A549 (cell line): Measurements from ENCODE around the gene ERLIN1. TPM values are rescaled to one million over a fixed set of nuclear protein-coding genes. Genes with fewer than 3 reads are reported as not detected.
A peak's percentile ranks its signal among the peaks of the same experiment; 100 is the strongest.

ENCODE experiments used
- ATAC-seq, 2 experiments: fragments of 200-7000 bp in 1 of 2; fragments of >200 bp in 1 of 2; cut with Nextera tagmentation in 1 of 2; cut with Tn5 transposase in 1 of 2; 3 replicates each; pipeline versions ENCODE4 v1.8.0 to v1.9.1; 2018 to 2020; ENCODE audit warnings: mild to moderate bottlenecking in 1 of 2, moderate library complexity in 1 of 2
- CTCF ChIA-PET: fragments of 300-600 bp; sonication (Branson Sonifier 250); formaldehyde crosslinking; extraction: SDS; loops from one replicate; lab custom pipeline; 2021; ENCODE audit warnings: antibody characterized with exemption, inconsistent platforms; lab: Yijun Ruan, JAX
- POLR2A ChIA-PET: fragments of 350-600 bp; formaldehyde crosslinking; extraction: SDS; loops from one replicate; lab custom pipeline; 2021; ENCODE audit warnings: antibody characterized with exemption, inconsistent platforms; lab: Yijun Ruan, JAX
- DNase-seq, 2 experiments: peaks; one replicate each; pipeline versions ENCODE4 v3.0.0 to v3.0.0-alpha.2; 2011 to 2016; ENCODE audit warnings: low read depth in 1 of 2, low spot score in 1 of 2
- FAIRE-seq: peaks from 2 replicates; lab custom pipeline; 2011; peaks lifted over from hg19 to GRCh38; lab: Jason Lieb, UNC
- H3K27ac ChIP-seq, 2 experiments: fragments of >200 bp; sonication (Bioruptor Twin); formaldehyde crosslinking; 3 replicates each; pipeline ENCODE4 v1.5.1; 2016 to 2017
- H3K4me1 ChIP-seq: fragments of >200 bp; sonication (Bioruptor Twin); formaldehyde crosslinking; 3 replicates; pipeline ENCODE4 v1.6.1; 2016
- H3K4me2 ChIP-seq: fragments of >200 bp; sonication (Bioruptor Twin); formaldehyde crosslinking; 3 replicates; pipeline ENCODE4 v1.6.1; 2016
- H3K4me3 ChIP-seq: fragments of >200 bp; sonication (Bioruptor Twin); formaldehyde crosslinking; 3 replicates; pipeline ENCODE4 v1.5.1; 2016
- H3K9me3 ChIP-seq: fragments of >200 bp; sonication (Bioruptor Twin); formaldehyde crosslinking; 3 replicates; pipeline ENCODE4 v1.6.1; 2016
- CTCF ChIP-seq: fragments of >200 bp; sonication (Bioruptor Twin); formaldehyde crosslinking; IDR thresholded peaks from 3 replicates; pipeline ENCODE4 v1.5.1; 2016
- E2F6 ChIP-seq: IDR thresholded peaks from 2 replicates; pipeline ENCODE4 v1.6.1; 2012; ENCODE audit warnings: low read depth, borderline replicate concordance
- EHMT2 ChIP-seq: fragments of 200-600 bp; sonication (generic); IDR thresholded peaks from 2 replicates; pipeline ENCODE4 v1.6.1; 2016; ENCODE audit warnings: antibody characterized with exemption, low read depth, mild to moderate bottlenecking, moderate library complexity
- ELK1 ChIP-seq: fragments of 150-350 bp; IDR thresholded peaks from 2 replicates; pipeline ENCODE4 v1.6.1; 2014; ENCODE audit warnings: low read depth, mild to moderate bottlenecking, low read length
- FOSB ChIP-seq: fragments of 250-450 bp; sonication (Bioruptor Pico); IDR thresholded peaks from 2 replicates; pipeline ENCODE4 v1.5.0; 2020; ENCODE audit warnings: mild to moderate bottlenecking, moderate library complexity
- HOXA7 ChIP-seq: fragments of 250-450 bp; sonication (Bioruptor Pico); IDR thresholded peaks from 2 replicates; pipeline ENCODE4 v1.5.0; 2020; ENCODE audit warnings: mild to moderate bottlenecking, moderate library complexity
- JUN ChIP-seq, 2 experiments: fragments of >200 bp; sonication (Bioruptor Twin); formaldehyde crosslinking; IDR thresholded peaks; 2 replicates in 1 of 2; 3 replicates in 1 of 2; pipeline ENCODE4 v1.6.1; 2016 to 2017
- MAZ ChIP-seq: fragments of 150-350 bp; IDR thresholded peaks from 2 replicates; pipeline ENCODE4 v1.6.1; 2014; ENCODE audit warnings: antibody characterized with exemption, low read depth, low read length, borderline replicate concordance
- PHF8 ChIP-seq: fragments of 200-600 bp; sonication (generic); IDR thresholded peaks from 2 replicates; pipeline ENCODE4 v1.6.1; 2016; ENCODE audit warnings: low read depth, mild to moderate bottlenecking, antibody characterized with exemption, moderate library complexity, borderline replicate concordance
- REST ChIP-seq: fragments of 200-600 bp; sonication (generic); IDR thresholded peaks from 2 replicates; pipeline ENCODE4 v1.6.1; 2016; ENCODE audit warnings: antibody characterized with exemption, mild to moderate bottlenecking, moderate library complexity
- RFX5 ChIP-seq: fragments of 450-650 bp; IDR thresholded peaks from 2 replicates; pipeline ENCODE4 v1.7.1; 2014; ENCODE audit warnings: antibody characterized with exemption, mild to moderate bottlenecking, moderate library complexity
- SMC3 ChIP-seq: fragments of >200 bp; sonication (Bioruptor Twin); formaldehyde crosslinking; IDR thresholded peaks from 3 replicates; pipeline ENCODE4 v1.6.1; 2018; ENCODE audit warnings: inconsistent platforms
- ZFP36 ChIP-seq: fragments of 450-650 bp; IDR thresholded peaks from 2 replicates; pipeline ENCODE4 v1.6.1; 2014; ENCODE audit warnings: borderline replicate concordance; ENCODE audit not compliant: partially characterized antibody
- WGBS: methylation state at CpG from one replicate; pipeline ENCODE4 v1.1.6; 2017; ENCODE audit errors: missing lambda C conversion rate; 5-methylcytosine and 5-hydroxymethylcytosine counted together
- polyA plus RNA-seq, 4 experiments: library from polyadenylated mRNA; depleted of rRNA in 3 of 4; stranded (reverse); fragments of >200 nt; fragmentation: RNase III in 1 of 4; extraction: RNeasy Plus Mini Kit Qiagen cat#74134 plus additional on column Dnase treatment in 1 of 4; gene quantifications; 2 replicates in 3 of 4; 3 replicates in 1 of 4; pipeline ENCODE4 v1.2.3, GENCODE V29; 2011 to 2017

Gene ERLIN1
- polyA plus RNA-seq, 2 of the 4 experiments (the other 2 are of a cell fraction) = 62.8 to 78.4 TPM

GRCh38 chr10:100192350-100192749 lies 6.5 kb upstream of the ERLIN1 start:
- TF ChIP-seq SMC3 (no peak), EHMT2 (no peak), REST (no peak), E2F6 (no peak), RFX5 (no peak), ZFP36 (no peak), PHF8 (no peak), ELK1 (no peak), FOSB (CRISPR knock-in tag) (no peak)
- no peak overlapping the region for H3K27ac ChIP-seq
- ChIA-PET POLR2A (no interaction called here), CTCF (no interaction called here)
- no peaks in the 10 kb centered on the region for H3K9me3 ChIP-seq
- H3K4me2 ChIP-seq = no peak overlapping the region
- H3K4me3 ChIP-seq = no peak overlapping the region
- FAIRE-seq (no peak), ATAC-seq (no peak), DNase-seq (no peak)
- WGBS = 91% methylated on average over 2 of the region's 2 CpGs
- H3K4me1 ChIP-seq = peaks cover 12% of the 10 kb centered on the region; the same call in 2 of the 3 replicates

- DNase-seq (peak; percentile 48 to 53), ATAC-seq (peak; percentile 79 to 83), FAIRE-seq (peak; percentile 18)
- no peaks in the 10 kb centered on the region for H3K9me3 ChIP-seq
- H3K4me1 ChIP-seq = peaks cover 34% of the 10 kb centered on the region
- peak overlapping the region; percentile 84 for H3K4me2 ChIP-seq
- peak overlapping the region; percentile 75 for H3K4me3 ChIP-seq
- TF ChIP-seq JUN (IDR thresholded peaks at IDR 0.05) = peak in 1 of 2 experiments; percentile 75; a peak in 2 of 5 replicates
- no peak for TF ChIP-seq HOXA7
- no peak for TF ChIP-seq CTCF
- TF ChIP-seq MAZ = no peak
- WGBS = 22% methylated on average over 28 of the region's 28 CpGs
- ChIA-PET POLR2A (no interaction called here), CTCF (no interaction called here)
- peak overlapping the region; percentile 83 to 94 for H3K27ac ChIP-seq
Measured at GRCh38 chr10:100186253-100187212, 704 bp upstream of the ERLIN1 start.
